ENCODE data around the gene NPY4R2. TPM values are rescaled to one million over a fixed set of nuclear protein-coding genes. Genes with fewer than 3 reads are reported as not detected.
"Not testable (repeated sequence)": the region's sequence is repeated elsewhere in the genome, so short reads cannot be mapped to it uniquely, and the experiment has no call there.

NPY4R2 gene, protein sequence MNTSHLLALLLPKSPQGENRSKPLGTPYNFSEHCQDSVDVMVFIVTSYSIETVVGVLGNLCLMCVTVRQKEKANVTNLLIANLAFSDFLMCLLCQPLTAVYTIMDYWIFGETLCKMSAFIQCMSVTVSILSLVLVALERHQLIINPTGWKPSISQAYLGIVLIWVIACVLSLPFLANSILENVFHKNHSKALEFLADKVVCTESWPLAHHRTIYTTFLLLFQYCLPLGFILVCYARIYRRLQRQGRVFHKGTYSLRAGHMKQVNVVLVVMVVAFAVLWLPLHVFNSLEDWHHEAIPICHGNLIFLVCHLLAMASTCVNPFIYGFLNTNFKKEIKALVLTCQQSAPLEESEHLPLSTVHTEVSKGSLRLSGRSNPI
- 0.29 TPM in 1 of 2 replicates, not detected in the other for total RNA-seq

DNA sequence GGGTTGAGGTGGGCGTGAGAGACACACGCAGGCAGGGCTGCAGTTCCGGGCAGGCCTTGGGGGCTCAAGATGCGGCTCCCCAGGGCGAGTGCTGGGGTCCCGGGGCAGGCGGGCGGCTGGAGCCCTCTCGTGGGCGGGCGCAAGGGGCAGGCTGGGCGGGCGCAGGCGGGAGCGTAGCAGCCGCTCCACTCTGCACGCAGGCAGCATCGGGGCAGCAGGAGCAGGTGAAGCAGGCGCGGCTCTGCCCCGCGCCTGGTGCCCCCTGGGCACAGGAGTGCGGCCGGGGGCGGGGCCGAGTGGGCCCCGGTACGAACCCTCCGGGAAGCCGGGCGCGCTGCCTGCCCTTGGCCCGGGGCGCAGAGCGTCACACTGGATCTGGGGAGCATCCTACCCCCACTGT lies at the start of gene NPY4R2:
Gene NPY4R2 (plus strand): TSS at position 188 of the 400 bp plus-strand sequence. CDS start 3,326 bp downstream, outside the sequence.
- DNase-seq (ENCODE audit: extremely low read depth, low read depth, low spot score) = not testable (repeated sequence)

DNA sequence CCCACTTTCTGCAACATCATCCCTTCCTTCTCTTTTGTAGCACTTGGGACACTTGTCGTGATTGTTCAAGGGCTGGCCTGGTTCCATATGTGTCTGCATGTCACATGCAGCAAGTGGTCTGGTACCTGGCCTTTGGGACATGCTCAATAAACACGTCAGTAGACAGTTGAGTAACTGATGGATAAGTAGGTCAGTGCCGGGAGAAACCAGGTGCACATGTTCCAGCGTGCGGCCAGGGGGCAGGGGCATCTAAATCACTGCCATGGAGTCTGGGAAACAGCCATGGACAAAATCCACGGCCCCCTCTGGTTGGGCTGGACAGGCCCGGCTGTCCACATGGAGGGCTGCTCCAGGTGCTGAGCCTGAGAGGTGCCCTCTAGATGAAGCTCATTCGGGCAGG lies 47.6 kb upstream of the NPY4R2 start:
- not testable (repeated sequence) for DNase-seq (ENCODE audit: extremely low read depth, low read depth, low spot score)

DNA sequence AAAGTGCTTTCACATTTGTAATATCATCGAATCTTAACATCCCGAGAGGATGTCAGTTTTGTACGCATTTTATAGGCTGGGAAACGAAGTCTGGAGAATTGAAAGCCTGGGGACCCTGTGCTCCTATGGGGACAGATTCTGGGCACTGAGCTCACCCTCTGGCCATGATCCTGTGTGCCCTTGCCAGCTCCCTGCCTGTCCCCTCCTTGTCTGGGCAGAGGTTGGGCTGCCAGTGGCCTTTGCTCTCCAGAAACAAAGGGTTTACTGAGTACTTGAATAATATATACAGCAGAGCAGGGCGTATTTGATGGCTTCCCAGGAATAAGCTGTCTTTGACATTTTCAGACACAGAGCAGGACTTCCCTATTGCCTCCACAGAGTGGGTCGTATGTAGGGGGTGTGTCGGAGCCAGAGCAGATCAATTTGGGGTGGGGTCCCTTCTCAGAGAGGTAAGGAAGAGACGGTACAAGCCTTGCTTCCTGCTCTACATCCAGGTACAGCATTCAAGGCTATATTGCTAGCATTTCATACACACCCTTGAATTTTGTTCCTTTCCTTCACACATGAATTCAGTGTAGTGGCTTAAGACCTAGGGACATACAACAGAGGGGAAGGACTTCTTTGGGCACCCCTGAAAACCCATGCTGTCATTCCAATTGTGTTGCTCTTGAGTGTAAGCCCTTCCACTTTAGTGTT lies 46.8 kb upstream of the NPY4R2 start:
- DNase-seq (ENCODE audit: extremely low read depth, low read depth, low spot score) = not testable (repeated sequence)

DNA sequence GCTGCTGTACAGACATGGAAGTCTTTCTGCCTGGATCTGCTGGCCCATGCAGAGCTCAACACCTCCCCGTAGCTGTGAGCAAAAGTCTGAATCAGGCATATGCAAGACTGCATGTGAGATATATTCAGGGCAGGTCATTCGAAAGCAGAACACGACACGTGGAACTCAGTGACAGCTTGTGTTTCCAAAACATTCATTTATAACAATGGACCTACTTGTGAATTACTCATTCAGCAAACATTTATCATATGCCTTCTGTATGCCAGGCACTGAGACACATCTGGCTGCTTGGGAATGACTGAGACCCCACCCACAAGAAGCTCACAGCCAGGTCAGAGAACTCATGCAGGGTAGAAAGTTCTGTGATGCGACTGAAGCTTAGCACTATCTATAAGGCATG lies 46.2 kb upstream of the NPY4R2 start:
- not testable (repeated sequence) for DNase-seq (ENCODE audit: extremely low read depth, low read depth, low spot score)

DNA sequence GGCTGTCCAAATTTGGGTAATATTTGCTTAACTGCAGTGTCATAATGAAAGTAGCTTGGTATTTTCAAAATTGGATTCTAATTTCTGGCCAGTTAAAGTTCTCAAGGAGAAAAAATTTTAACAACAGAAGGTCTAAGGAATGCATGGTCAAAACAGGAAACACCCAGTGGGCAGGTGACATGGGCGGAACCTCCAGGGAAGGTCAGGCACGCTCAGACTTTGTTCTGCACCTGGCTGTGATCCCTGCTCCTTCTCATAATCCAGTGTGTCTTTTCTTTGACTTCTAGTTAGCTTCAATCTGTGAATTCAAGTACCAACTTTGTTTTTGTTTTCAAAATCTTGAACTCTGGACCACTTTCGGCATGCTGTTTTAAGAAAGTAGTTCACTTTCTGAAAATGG lies 34.2 kb upstream of the NPY4R2 start:
- DNase-seq (ENCODE audit: extremely low read depth, low read depth, low spot score) = not testable (repeated sequence)

DNA sequence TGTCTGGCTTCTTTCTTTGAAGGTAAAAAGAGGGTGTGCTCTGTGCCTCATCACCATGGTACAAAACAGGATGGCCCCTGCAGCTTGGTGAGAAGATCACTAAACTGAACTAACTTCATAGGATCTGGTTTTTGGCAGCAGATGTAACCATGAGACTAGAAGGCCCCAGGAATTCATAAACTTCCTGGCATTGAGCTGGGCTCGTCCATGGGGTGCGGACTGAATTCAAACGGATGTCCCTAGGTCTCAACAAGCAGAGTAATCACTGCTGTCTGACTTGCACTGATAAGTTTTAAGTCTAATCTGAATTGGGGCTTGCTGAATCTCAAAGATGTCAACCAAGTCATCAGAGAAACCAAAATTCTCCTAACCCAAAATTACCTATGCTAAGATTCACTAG lies 33.5 kb upstream of the NPY4R2 start:
- DNase-seq (ENCODE audit: extremely low read depth, low read depth, low spot score) = not testable (repeated sequence)

DNA sequence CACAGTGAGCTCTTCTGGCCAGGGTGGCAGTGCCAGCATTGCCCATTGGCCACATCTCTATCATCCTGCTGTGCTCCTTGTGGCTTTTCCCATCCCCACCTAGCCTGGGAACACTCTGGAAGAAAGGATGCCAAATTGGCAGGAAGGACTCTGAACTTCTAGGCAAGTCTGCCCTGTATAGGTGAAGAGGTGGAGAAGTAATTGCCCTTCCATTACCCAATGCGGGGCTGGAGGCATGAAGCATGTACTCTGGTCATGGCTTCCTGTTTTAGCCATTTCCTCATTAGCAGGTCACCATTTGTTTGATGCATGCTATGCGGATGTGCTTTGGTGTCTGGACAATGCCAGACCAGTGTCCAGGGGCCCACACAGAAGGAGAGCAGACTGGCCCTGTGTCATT lies 32.1 kb upstream of the NPY4R2 start:
- not testable (repeated sequence) for DNase-seq (ENCODE audit: extremely low read depth, low read depth, low spot score)

DNA sequence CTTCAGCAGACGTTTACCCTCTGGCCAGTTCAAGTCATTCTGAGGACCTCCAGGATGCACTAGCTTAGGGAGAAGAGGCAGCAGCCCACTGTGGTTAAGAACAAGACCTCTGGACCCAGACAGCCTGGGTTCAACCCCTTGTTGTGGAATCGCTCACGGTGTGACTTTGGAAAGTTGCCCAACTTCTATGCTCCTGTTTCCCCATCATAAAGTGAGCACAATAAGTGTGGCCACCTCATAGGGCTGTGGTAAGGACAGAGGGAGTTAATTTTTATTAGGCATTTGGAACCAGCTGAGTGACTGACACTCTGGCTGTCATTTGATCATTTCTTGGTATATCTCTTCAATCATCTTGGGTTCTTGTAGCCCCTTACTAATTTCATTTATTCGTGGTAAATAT lies 31.6 kb upstream of the NPY4R2 start:
- DNase-seq (ENCODE audit: extremely low read depth, low read depth, low spot score) = not testable (repeated sequence)

DNA sequence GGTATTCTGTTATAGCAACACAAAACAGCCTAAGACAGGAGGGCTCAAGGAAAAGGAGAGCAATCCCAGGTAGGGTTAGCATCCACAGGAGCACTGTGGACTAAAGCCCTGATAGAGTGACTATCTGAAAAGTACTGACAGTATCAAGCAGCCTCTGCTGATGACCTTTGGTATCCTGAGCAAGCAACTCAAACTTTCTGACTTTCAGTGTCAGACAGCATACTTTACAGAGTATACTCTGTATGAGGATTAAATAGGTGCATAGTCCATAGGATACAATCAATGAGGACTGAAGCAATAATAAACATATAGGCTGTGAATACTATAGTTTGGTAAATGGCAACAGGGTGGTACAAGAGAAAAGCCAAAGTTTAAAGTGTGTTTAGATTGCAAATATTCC lies 27.7 kb upstream of the NPY4R2 start:
- not testable (repeated sequence) for DNase-seq (ENCODE audit: extremely low read depth, low read depth, low spot score)

DNA sequence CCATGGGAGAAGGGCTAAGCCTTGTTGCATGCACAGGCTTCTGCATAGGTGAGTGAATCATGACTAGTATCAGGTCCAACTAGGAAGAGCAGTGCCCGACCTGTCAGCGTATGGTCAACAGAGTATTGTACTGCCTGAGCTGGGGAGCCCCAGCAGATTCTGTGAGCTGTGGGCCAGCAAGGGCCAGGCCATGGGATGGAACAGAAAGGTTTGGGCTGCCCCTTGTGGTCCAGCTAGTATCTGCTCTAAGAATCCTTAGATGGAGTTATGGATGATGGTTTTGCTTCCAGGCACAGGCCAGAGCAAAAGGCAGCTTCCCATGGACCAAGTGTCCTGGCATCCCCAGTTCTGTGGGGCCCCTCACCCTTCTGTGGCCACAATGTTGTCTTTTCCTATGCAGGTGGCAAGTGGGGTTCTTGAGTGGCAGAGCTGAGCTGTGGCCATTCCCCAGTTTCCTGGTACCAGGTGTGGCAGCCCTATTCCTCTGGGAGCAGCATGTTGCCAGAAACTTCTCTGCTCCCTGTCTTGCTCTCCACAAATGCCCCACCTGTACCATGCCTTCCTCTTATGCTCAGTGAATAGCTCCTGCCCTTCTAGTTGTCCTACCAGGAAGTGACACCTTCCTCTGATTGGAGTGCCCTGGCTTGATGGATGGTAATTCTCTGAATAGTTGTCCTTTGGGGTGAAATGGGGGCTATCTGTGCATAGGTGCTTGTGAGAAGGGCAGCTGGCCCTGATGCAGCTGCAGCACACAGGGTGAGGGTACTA lies 25.8 kb upstream of the NPY4R2 start:
- not testable (repeated sequence) for DNase-seq (ENCODE audit: extremely low read depth, low read depth, low spot score)

DNA sequence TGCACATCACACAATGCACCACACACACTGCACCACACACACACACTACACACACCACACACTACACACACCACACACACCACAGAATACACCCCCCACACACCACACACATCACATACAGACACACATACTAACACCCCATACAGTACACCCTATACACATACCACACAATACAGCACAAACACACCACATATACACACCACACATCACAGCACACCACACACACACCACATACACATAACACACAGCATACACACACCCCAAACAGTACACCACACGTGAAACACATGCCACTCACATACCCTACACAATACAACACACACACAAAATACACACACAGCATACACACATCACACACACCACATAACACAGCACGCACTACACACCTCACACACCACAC lies 23.9 kb upstream of the NPY4R2 start:
- not testable (repeated sequence) for DNase-seq (ENCODE audit: extremely low read depth, low read depth, low spot score)

DNA sequence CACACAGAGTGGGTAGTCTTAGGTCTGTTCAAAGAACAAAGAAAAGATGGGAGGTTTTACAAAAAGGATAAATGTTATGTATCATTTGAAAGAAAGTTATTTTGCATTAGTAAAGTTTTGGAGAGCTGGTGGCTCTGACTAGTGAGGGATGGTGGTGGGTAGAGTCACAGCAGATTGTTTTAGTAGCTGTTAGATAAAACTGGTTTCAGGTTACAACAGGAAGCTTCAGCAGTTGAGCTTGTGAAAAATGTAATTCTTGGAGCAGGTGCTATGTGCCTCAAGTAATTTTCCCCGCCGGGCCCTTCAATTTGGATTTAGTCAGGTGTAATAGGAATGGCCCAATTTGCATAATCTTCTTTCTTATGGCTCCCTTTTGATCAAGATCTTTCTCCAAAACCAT lies 20.6 kb upstream of the NPY4R2 start:
- not testable (repeated sequence) for DNase-seq (ENCODE audit: extremely low read depth, low read depth, low spot score)

DNA sequence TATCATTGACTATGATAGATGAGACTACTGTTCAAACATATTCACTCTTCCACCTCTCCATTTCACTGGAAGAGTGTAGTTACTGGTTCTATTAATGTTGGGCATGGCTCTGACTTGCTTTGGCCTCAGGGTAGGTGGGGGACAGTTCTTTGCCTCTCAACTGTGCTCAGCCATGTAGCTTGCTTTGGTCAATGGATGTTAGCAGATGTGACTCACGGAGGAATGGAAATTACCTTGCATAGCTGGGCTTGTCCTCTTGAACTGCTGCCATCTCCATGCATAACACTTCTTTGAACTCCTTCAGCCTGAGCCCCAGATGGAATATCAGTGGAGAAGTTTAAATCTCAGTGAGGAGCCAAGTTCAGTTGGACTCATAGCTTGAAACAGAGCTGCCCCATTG lies 9.1 kb upstream of the NPY4R2 start:
- not testable (repeated sequence) for DNase-seq (ENCODE audit: extremely low read depth, low read depth, low spot score)

DNA sequence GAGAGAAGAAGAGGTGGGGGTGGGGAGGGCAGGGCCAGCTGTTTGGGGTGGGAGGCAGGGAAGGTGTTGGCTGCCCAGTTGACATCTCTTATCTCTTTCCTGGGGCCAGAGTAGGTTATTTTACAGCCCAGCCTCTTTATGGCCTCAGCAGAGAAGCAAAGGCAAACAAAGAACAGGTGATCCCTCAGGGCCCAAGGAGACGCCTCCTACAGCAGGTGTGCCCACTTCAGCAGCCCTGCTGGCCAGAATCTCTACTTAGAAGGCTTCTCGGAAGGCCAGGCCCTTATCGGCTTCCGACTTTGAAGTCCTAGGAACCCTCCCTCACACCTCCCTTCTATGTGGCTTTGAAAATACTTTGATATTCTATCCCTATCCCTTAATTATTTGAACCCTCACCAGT lies 8.0 kb upstream of the NPY4R2 start:
- DNase-seq (ENCODE audit: extremely low read depth, low read depth, low spot score) = not testable (repeated sequence)

DNA sequence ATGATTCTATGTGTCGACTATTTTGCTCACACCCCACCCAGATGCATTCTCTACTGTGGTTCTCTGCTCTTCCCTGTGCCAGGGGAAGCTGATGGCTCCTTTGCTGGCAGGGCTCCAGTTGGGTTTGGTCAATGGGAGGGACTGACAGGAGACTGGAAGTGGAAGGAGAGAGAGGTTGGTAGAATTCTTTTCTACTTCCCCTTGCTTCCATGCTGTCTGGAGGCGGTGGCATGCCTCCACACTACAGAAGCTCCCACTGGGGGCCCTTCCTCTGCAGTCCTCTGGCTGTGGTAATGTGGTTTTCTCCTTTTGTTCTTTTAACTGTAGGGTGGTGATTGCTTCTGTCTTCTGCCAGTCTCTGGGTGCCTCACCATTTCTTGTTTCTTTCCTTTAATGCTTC lies 4.4 kb upstream of the NPY4R2 start:
- DNase-seq (ENCODE audit: extremely low read depth, low read depth, low spot score) = not testable (repeated sequence)

DNA sequence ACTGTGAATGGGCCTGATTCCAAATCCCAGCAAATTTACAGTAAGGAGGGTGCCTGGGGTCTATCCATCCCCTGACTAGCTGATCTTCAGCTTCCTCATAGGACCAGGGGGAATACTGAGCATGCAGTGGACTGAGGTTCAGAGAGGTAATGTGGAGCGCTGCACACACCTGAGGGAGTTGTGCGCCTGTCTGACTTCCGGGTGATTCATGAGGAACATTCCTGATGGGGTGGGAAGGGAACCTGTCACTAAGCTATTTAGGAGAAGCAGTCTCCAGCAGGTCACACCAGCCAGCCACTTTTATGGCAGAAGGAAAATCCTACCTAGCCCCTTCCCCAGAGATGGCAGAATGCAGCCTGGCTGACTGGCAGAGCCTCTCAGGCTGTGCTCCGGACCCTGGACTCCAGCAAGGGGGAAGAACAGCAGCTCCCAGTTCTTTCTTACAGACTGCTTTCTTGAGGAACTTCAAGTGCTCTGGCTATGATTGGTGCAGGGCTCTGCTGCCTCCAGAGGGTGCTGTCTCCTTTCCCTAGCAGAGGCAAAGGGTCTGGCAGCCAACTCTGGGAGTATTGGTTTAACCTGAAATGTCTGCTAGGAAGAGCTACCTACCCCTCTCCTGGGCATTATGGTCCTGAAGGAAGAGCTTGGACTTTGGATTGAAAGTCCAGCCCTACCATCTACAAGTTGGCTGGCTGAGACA lies 2.5 kb upstream of the NPY4R2 start:
- not testable (repeated sequence) for DNase-seq (ENCODE audit: extremely low read depth, low read depth, low spot score)

DNA sequence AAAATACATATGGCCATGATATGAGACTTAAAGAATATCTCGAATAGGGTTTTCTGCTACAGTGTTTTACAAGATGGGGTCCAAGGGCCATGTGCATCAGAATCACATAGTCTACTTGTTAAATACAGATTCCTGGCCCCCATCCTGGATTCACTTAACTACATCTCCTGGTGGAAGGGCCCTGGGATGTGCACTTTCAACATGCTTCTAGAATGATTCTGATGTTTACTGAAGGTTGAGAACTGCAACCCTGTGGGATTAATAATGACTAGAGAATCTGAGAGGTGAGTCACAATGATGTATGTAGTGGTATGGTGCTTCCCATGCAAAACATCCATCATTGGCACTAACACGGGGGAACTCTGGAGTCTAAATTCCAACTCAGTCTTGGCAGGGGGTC lies 2.1 kb downstream of the NPY4R2 start:
- not testable (repeated sequence) for DNase-seq (ENCODE audit: extremely low read depth, low read depth, low spot score)

DNA sequence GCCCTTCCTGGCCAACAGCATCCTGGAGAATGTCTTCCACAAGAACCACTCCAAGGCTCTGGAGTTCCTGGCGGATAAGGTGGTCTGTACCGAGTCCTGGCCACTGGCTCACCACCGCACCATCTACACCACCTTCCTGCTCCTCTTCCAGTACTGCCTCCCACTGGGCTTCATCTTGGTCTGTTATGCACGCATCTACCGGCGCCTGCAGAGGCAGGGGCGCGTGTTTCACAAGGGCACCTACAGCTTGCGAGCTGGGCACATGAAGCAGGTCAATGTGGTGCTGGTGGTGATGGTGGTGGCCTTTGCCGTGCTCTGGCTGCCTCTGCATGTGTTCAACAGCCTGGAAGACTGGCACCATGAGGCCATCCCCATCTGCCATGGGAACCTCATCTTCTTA lies 4.0 kb downstream of the NPY4R2 start:
- not testable (repeated sequence) for DNase-seq (ENCODE audit: extremely low read depth, low read depth, low spot score)

DNA sequence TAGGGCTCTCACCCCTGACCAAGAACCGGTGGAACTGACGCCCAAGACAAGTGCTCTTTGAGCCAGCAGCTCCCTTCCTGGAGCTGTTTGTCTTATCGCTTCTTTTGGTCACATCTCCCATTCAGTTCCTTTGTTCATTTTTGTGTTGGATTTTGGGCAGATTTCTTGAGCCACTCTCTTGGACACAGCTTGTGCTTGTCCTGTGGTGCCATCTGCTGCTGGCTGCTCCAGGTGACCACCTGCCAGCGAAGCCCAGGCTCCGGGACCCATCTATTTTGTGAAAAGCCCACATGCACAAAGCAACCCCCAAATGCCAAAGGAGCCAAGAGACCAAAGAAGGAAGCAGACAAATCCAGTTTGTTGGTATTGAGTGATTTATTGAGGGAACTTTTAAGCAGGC lies 6.2 kb downstream of the NPY4R2 start:
- not testable (repeated sequence) for DNase-seq (ENCODE audit: extremely low read depth, low read depth, low spot score)

DNA sequence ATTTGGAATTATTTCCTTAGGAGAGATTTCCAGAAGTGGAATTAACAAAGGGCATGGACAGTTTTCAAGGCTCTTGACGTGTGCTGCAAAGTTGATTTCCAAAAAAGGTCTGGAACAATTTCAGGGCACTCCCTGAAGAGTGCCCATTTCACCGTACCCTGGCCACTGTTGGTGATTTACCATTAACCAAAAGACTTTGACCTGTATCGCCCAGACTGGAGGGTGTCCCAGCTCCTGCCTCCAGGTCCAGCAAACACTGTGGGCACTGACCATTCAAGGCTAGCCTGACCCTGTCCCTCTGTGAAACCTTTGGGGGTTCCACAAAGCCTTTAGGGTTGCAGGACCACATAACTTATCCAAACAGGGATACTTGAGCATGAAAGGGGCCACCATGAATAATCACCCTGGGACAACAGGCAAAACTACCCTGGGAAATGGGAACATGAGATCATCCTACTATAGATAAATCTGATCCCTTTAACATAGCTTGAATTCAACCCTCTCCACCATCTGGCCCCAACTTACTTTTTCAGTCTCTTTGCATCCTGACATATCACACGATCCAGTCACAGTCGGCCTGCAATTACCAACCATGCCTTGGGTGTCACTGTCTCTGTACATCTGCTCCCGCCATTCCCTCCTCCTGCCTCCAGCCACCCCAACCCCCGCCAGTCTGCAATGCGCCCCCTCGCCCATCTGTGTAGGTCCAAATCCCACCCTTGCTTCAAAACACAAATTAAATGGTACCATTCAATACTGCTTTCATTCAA lies 8.9 kb downstream of the NPY4R2 start:
- DNase-seq (ENCODE audit: extremely low read depth, low read depth, low spot score) = not testable (repeated sequence)
